Calu3 (cell line): Measurements from ENCODE around the gene DLG2. TPM values are rescaled to one million over a fixed set of nuclear protein-coding genes. Genes with fewer than 3 reads are reported as not detected.
A peak's percentile ranks its signal among the peaks of the same experiment; 100 is the strongest.

Experiments
- BruUV-seq: library from RNA; stranded (reverse); fragments of 400-500 nt; replicated peaks from 2 replicates; lab custom pipeline; 2021; lab: Mats Ljungman, UMichigan
- CTCF ChIA-PET: fragments of 300-600 bp; sonication (Branson Sonifier 250); formaldehyde crosslinking; loops from one replicate; lab custom pipeline; 2022; ENCODE audit warnings: antibody characterized with exemption; lab: Charles Lee
- DNase-seq: peaks from one replicate; pipeline ENCODE4 v3.0.0; 2022
- H3K27ac Mint-ChIP-seq: one replicate; pipeline ENCODE4 v1.8.0; 2022; ENCODE audit warnings: mixed read lengths; ENCODE audit not compliant: unreplicated experiment
- H3K27me3 Mint-ChIP-seq: one replicate; pipeline ENCODE4 v1.8.0; 2022; ENCODE audit warnings: mixed read lengths; ENCODE audit not compliant: unreplicated experiment
- H3K36me3 Mint-ChIP-seq: one replicate; pipeline ENCODE4 v1.8.0; 2022; ENCODE audit warnings: mild to moderate bottlenecking, moderate library complexity, mixed read lengths; ENCODE audit not compliant: insufficient read depth, unreplicated experiment
- H3K4me1 Mint-ChIP-seq: one replicate; pipeline ENCODE4 v1.8.0; 2022; ENCODE audit warnings: mild to moderate bottlenecking, low read depth, mixed read lengths; ENCODE audit not compliant: unreplicated experiment
- H3K4me3 Mint-ChIP-seq: one replicate; pipeline ENCODE4 v1.8.0; 2022; ENCODE audit warnings: mild to moderate bottlenecking, low read depth, moderate library complexity, mixed read lengths; ENCODE audit not compliant: unreplicated experiment
- H3K9me3 Mint-ChIP-seq: one replicate; pipeline ENCODE4 v1.8.0; 2022; ENCODE audit warnings: low read depth, mixed read lengths; ENCODE audit not compliant: unreplicated experiment
- intact Hi-C: fragments of 100-400 bp; cut with micrococcal nuclease; formaldehyde crosslinking; loops from one replicate; pipeline ENCODE4 v1.10.0; 2022; ENCODE audit not compliant: unreplicated experiment
- total RNA-seq: library from RNA; stranded (reverse); gene quantifications from 2 replicates; pipeline ENCODE4 v1.2.3, GENCODE V29; 2022
- TF ChIP-seq, protein P1 (sequence below): fragments of 200-600 bp; IDR thresholded peaks from one replicate; pipeline ENCODE4 v1.8.0; 2022; ENCODE audit warnings: antibody characterized with exemption; ENCODE audit not compliant: unreplicated experiment

DLG2 gene
- total RNA-seq, 1 experiment from 2014 or later = 0.71 TPM

GRCh38 chr11:85171648-85172257, 455.4 kb downstream of the DLG2 start:
- TF ChIP-seq, protein P1, sequence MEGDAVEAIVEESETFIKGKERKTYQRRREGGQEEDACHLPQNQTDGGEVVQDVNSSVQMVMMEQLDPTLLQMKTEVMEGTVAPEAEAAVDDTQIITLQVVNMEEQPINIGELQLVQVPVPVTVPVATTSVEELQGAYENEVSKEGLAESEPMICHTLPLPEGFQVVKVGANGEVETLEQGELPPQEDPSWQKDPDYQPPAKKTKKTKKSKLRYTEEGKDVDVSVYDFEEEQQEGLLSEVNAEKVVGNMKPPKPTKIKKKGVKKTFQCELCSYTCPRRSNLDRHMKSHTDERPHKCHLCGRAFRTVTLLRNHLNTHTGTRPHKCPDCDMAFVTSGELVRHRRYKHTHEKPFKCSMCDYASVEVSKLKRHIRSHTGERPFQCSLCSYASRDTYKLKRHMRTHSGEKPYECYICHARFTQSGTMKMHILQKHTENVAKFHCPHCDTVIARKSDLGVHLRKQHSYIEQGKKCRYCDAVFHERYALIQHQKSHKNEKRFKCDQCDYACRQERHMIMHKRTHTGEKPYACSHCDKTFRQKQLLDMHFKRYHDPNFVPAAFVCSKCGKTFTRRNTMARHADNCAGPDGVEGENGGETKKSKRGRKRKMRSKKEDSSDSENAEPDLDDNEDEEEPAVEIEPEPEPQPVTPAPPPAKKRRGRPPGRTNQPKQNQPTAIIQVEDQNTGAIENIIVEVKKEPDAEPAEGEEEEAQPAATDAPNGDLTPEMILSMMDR = no peak
- no TSS peak for BruUV-seq
- Mint-ChIP-seq H3K9me3 (peaks cover 2% of the 10 kb centered on the region), H3K4me1 (peaks cover 14% of the 10 kb centered on the region), H3K36me3 (no peaks in the 10 kb centered on the region), H3K4me3 (no peak overlapping the region), H3K27me3 (no peaks in the 10 kb centered on the region), H3K27ac (no peak overlapping the region)
- DNase-seq = no peak
- CTCF ChIA-PET = no interaction called here
- intact Hi-C loops = no loop called here

GRCh38 chr11:85170184-85170583, 457.0 kb downstream of the DLG2 start:
- TF ChIP-seq, protein P1 = no peak
- no TSS peak for BruUV-seq
- Mint-ChIP-seq H3K9me3 (peaks cover 2% of the 10 kb centered on the region), H3K36me3 (no peaks in the 10 kb centered on the region), H3K4me3 (peak overlapping the region; percentile 38), H3K27ac (peak overlapping the region; percentile 86), H3K27me3 (no peaks in the 10 kb centered on the region), H3K4me1 (peaks cover 14% of the 10 kb centered on the region)
- CTCF ChIA-PET = no interaction called here
- intact Hi-C loops = no loop called here
- DNase-seq = peak; percentile 7

DNA sequence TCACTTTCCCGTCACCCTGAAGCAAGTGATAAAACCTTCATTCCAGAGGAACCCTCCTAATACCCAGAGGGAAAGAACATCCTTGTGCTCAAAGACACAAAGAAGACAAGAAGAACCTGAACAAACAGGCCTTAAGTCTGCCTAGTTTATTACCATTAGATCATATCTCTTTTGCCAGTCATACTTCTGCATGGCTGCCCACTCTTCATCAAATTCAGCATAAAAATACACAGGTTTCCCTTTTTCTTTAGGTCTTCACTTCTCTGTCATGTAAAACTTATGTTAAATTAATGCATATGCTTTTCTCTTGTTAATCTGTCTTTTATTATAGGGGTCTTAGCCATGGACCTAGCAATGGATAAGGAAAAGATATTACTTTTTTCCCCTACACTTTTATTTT, 459.7 kb downstream of the DLG2 start:
- intact Hi-C loops = no loop called here
- CTCF ChIA-PET = no interaction called here
- no peak overlapping the region for H3K27ac Mint-ChIP-seq
- no TSS peak for BruUV-seq
- no peak overlapping the region for H3K4me3 Mint-ChIP-seq
- DNase-seq = no peak
- H3K36me3 Mint-ChIP-seq = no peaks in the 10 kb centered on the region
- peaks cover 14% of the 10 kb centered on the region for H3K4me1 Mint-ChIP-seq
- TF ChIP-seq, protein P1 = no peak
- H3K27me3 Mint-ChIP-seq = no peaks in the 10 kb centered on the region
- H3K9me3 Mint-ChIP-seq = no peaks in the 10 kb centered on the region

GRCh38 chr11:85167038-85167437, 460.1 kb downstream of the DLG2 start:
- Mint-ChIP-seq H3K4me1 (peaks cover 14% of the 10 kb centered on the region), H3K36me3 (no peaks in the 10 kb centered on the region), H3K9me3 (no peaks in the 10 kb centered on the region), H3K4me3 (no peak overlapping the region), H3K27me3 (no peaks in the 10 kb centered on the region), H3K27ac (no peak overlapping the region)
- CTCF ChIA-PET = no interaction called here
- TF ChIP-seq, protein P1 = no peak
- intact Hi-C loops = no loop called here
- no peak for DNase-seq
- BruUV-seq = no TSS peak
